GM18502 (cell line): ENCODE data around the gene RALGPS1.

Source experiments
- ATAC-seq: cut with Tn5 transposase; IDR thresholded peaks from one replicate; pipeline ENCODE4 v1.9.1; 2021; ENCODE audit warnings: mild to moderate bottlenecking; ENCODE audit not compliant: unreplicated experiment, poor library complexity

RALGPS1 gene

DNA sequence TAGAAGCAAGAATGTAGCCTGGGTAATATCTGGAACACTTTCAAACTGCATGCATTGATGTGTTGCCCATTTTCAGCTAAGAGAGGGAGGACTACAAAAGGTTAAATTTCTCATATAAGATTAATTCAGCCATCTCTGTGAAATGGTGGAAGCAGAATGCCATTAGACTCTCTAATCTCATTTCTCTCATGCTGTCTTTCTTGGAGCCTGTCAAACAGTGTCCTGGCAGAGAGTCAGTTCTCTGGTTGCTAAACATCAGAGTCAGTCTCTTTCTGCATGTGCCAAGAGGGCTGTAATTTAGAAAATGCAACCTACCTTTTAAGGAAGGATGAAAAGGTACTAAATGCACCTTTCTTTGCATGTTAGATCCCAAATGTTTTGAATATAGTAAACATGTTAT, 349.1 kb downstream of the RALGPS1 start:
- ATAC-seq = no peak

DNA sequence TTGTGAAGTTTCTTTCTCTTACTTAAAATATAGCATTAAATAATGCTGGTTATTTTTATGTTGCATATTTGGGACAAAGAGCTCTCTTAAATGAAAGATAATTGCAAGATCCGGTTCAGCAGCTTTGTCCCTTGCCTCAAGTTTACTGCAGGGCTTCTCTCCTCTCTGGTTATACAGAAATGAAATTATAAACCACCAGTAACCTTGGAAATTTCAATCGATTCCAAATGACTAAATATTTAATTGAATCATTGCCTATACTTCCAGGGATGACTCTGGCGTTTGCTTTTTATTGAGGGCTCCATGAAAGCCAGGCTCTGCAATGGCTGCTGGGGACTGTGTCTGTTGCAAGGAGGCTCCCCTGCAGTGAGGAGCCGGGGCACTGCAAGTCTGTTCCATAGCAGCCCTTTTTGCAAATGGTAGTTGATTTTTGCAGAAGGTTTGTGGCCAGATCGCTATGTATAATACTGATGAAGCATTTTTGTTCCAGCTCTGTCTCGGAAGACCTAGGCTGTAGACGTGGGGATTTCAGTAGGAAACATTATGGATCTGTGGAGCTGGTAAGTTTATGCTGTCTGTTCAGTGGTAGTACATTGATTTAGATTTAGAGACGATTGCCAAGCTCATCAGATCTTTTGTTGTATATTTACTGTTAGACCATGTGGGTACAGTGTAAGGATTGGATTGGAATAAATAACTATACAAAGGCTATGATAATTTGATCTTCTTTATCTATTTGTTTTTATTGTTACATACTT, 350.1 kb downstream of the RALGPS1 start, which contains the start of gene GARNL3:
GARNL3 (plus strand) TSS at position 313 of the 758 bp plus-strand sequence; CDS start at position 417, 104 bp downstream.
- ATAC-seq = no peak

DNA sequence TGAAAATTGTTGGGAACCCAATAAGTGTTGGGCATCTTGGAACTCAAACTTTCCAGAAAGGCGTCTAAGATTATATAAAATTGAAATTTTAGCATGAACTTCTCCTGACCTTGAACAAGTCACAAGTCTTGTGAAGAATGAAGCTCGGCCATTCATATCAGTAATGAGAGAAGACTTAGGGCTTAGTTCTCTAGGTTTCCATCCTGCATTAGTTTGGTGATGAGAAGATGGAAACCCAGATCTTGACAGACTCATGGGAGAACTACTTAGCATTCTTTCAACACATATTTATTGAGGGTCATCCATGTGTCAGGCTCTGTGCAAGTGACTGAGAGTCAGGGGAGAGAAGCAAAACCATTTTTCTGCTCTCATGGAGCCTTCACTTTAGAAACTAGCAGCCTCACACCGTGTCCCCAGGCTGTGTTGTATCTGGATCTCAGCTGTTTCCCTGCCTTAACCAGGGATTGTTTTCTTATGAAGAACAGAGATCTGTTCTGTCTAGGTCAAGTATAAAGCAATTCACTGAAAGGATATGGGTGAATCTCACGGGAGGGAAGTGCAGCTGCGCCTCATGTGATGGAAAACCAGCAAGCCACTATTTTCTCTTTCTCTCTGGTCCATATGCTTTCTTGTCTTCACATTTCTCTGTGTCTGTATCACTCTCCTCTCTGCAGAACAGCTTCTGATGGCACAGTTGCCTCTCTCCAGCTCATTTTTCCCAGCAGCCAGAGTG, 353.4 kb downstream of the RALGPS1 start:
- no peak for ATAC-seq

GRCh38 chr9:127269449-127269848, 354.9 kb downstream of the RALGPS1 start:
- no peak for ATAC-seq
